Measurements from ENCODE around the gene TUBA8.
"Not testable (repeated sequence)": the region's sequence is repeated elsewhere in the genome, so short reads cannot be mapped to it uniquely, and the experiment has no call there.

Gene TUBA8

DNA sequence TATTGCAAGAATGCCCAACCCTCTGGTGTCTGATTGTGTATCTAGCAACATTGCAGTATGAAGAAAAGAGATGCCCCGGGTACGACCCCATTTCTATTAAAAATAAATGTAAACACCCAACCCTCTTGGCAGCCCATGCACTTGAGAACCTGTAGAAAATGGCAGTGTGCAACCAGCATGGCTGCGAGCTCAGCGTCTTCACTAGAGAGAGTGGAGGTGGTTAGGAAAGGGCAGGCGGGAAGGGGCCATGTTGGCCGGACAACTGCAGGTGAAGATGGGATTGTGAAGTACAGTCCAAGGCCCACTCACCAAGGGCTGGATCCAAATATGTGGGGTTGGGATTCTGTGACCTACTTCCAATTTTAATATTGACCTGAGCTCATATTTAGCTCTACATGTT lies 16.9 kb upstream of the TUBA8 start:
- no peaks in the 10 kb centered on the region for H3K9me3 ChIP-seq (ENCODE audit: insufficient read depth, low read depth, low read length)
- H3K4me1 ChIP-seq (ENCODE audit: insufficient read depth, low read length) = no peaks in the 10 kb centered on the region
- no peaks in the 10 kb centered on the region for H3K27me3 ChIP-seq (ENCODE audit: insufficient read depth, low read length)
- H3K36me3 ChIP-seq (ENCODE audit: insufficient read depth, low read depth, low read length) = peaks cover 29% of the 10 kb centered on the region
- no peak overlapping the region for H3K27ac ChIP-seq (ENCODE audit: low read length)
- H3K4me3 ChIP-seq (ENCODE audit: low read length) = no peak overlapping the region
- H3K9ac ChIP-seq (ENCODE audit: low read depth, low read length) = no peak overlapping the region

DNA sequence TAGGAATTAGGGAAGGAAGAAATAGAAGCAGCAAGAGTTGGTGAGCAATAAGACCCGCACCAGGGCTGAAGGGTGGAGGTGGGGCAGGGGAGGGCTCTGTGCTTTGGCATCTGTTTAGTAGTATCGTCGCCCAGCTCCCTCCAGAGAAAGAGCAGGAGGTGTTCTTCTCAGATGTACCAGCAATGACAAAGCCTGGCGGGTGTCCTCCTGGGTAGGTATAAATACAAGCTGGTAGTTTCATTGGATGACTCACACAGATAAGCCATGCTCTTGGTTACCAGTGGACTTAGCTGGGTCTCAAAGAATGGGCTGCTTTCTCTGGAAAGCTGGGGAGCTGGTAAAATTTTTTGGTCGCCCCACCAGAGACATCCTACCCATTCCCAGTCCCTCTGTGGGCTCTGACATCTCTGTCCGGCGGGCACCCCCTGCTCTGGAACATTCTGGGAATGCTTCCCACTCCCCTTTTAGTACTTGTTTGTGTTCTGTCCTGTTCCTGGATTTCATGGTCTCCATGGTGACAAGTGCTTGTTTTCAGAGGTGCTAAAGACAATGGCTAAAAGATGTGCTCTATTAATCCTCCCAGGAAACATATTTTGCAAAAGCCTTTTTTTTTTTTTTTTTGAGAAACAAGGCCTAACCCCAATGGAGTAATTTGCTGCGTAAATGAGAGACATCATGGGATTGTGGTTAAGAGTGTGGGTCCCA lies 15.4 kb upstream of the TUBA8 start:
- Histone ChIP-seq H3K4me3 (ENCODE audit: low read length) (no peak overlapping the region), H3K36me3 (ENCODE audit: insufficient read depth, low read depth, low read length) (peaks cover 15% of the 10 kb centered on the region), H3K27ac (ENCODE audit: low read length) (no peak overlapping the region)

DNA sequence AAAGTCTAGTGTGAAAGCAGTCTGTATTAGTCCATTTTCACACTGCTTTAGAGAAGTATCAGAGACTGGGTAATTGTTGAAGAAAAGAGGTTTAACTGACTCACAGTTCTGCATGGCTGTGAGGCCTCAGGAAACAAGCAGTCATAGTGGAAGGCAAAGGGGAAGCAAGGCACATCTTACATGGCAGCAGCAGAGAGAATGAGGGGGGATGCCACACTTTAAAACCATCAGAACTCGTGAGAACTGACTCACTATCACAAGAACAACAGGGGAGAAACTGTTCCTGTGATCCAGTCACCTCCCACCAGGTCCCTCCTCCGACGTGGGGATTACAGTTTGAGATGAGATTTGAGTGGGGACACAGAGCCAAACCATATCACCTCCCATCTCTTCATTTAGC lies 13.8 kb upstream of the TUBA8 start:
- Histone ChIP-seq H3K27ac (ENCODE audit: low read length) (no peak overlapping the region), H3K36me3 (ENCODE audit: insufficient read depth, low read depth, low read length) (peaks cover 3% of the 10 kb centered on the region; the same call in 1 of the 2 replicates), H3K9me3 (ENCODE audit: insufficient read depth, low read depth, low read length) (no peaks in the 10 kb centered on the region), H3K9ac (ENCODE audit: low read depth, low read length) (no peak overlapping the region), H3K27me3 (ENCODE audit: insufficient read depth, low read length) (no peaks in the 10 kb centered on the region), H3K4me1 (ENCODE audit: insufficient read depth, low read length) (no peaks in the 10 kb centered on the region), H3K4me3 (ENCODE audit: low read length) (no peak overlapping the region)

More for the DNA sequence above, 15.4 kb upstream of the TUBA8 start:
- no peak overlapping the region for H3K9ac ChIP-seq (ENCODE audit: low read depth, low read length)
- H3K4me1 ChIP-seq (ENCODE audit: insufficient read depth, low read length) = no peaks in the 10 kb centered on the region
- no peaks in the 10 kb centered on the region for H3K27me3 ChIP-seq (ENCODE audit: insufficient read depth, low read length)
- no peaks in the 10 kb centered on the region for H3K9me3 ChIP-seq (ENCODE audit: insufficient read depth, low read depth, low read length)

DNA sequence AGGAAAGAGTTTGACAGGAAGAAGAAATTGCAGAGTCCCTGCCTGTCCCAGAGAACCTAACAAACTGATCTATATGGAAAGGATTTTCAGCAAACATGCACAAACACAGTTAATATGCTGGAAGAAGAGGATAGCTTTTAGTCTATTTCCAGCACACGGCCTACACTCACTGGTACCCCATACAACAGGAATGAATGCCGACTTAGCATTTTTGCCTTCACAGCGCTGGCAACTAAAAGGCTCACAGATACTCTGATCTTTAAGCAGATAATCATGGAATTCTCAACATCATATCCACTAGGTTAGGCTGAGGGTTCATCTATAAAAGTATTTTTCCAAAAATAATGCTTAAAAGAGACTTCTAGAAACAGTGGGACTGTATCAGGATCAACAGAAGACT lies 9.8 kb upstream of the TUBA8 start:
- H3K36me3 ChIP-seq (ENCODE audit: insufficient read depth, low read depth, low read length) = no peaks in the 10 kb centered on the region
- no peak overlapping the region for H3K27ac ChIP-seq (ENCODE audit: low read length)
- H3K9me3 ChIP-seq (ENCODE audit: insufficient read depth, low read depth, low read length) = peaks cover 7% of the 10 kb centered on the region; the same call in 1 of the 2 replicates
- no peaks in the 10 kb centered on the region for H3K4me1 ChIP-seq (ENCODE audit: insufficient read depth, low read length)
- no peak overlapping the region for H3K9ac ChIP-seq (ENCODE audit: low read depth, low read length)
- no peak overlapping the region for H3K4me3 ChIP-seq (ENCODE audit: low read length)
- no peaks in the 10 kb centered on the region for H3K27me3 ChIP-seq (ENCODE audit: insufficient read depth, low read length)

DNA sequence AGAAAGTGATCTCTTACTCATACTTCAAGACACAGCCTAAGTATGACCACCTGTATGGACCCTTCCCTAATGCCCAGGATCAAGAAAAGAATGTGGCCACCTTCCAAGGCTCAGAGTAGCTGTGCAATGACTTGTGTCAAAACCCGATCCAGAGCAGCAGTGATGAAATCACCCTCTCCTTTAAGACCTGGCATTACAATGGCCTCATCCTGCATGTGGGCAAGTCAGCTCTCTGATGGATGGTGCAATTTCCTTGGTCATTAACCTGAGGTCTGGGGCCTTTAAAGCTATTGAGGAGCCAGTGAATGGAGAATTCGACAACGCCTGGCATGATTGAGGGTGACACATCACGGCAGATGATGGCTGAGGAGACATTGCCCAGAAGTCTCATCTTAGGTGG lies 9.1 kb upstream of the TUBA8 start:
- H3K9me3 ChIP-seq (ENCODE audit: insufficient read depth, low read depth, low read length) = peaks cover 13% of the 10 kb centered on the region; the same call in 1 of the 2 replicates
- no peak overlapping the region for H3K9ac ChIP-seq (ENCODE audit: low read depth, low read length)
- no peaks in the 10 kb centered on the region for H3K36me3 ChIP-seq (ENCODE audit: insufficient read depth, low read depth, low read length)
- no peak overlapping the region for H3K27ac ChIP-seq (ENCODE audit: low read length)
- H3K27me3 ChIP-seq (ENCODE audit: insufficient read depth, low read length) = no peaks in the 10 kb centered on the region
- H3K4me3 ChIP-seq (ENCODE audit: low read length) = no peak overlapping the region
- no peaks in the 10 kb centered on the region for H3K4me1 ChIP-seq (ENCODE audit: insufficient read depth, low read length)

DNA sequence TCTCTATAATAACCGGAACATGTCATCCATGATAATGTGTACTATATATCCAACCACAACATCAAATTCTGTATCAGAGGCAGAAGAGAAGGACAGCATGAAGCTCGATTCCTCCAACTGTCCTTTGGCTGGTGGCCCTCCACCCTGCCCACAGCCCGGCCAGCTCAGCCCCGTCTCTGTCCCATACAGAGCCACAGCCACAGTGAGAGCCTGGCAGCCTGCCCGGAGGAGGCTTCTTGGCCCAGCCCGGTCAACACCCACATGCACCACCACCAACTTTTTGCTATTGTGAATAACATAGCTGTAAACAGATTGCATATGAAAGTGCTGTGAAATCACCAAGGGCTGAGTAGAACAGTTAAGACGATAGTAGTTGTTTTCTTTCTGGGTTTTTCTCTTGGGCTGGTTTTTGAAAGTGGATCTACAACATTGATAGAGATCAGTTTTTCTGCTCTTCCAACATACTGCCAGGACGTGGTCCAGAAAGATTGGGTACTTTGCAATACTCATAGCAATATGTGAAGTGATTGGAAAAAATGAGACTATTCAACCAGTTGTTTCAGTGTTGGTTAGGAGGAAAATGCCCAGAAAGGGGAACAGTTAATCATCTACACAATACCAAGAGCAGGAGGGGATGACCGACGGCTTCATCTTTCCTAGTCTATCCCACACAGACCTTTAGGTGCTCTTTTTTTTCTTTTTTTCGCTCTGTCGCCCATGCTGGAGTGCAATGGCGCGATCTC lies 6.9 kb upstream of the TUBA8 start:
- Histone ChIP-seq H3K4me1 (ENCODE audit: insufficient read depth, low read length) (no peaks in the 10 kb centered on the region), H3K9me3 (ENCODE audit: insufficient read depth, low read depth, low read length) (peaks cover 13% of the 10 kb centered on the region; the same call in 1 of the 2 replicates), H3K27ac (ENCODE audit: low read length) (no peak overlapping the region), H3K9ac (ENCODE audit: low read depth, low read length) (no peak overlapping the region), H3K36me3 (ENCODE audit: insufficient read depth, low read depth, low read length) (no peaks in the 10 kb centered on the region), H3K4me3 (ENCODE audit: low read length) (no peak overlapping the region), H3K27me3 (ENCODE audit: insufficient read depth, low read length) (peaks cover 4% of the 10 kb centered on the region; the same call in 1 of the 2 replicates)

DNA sequence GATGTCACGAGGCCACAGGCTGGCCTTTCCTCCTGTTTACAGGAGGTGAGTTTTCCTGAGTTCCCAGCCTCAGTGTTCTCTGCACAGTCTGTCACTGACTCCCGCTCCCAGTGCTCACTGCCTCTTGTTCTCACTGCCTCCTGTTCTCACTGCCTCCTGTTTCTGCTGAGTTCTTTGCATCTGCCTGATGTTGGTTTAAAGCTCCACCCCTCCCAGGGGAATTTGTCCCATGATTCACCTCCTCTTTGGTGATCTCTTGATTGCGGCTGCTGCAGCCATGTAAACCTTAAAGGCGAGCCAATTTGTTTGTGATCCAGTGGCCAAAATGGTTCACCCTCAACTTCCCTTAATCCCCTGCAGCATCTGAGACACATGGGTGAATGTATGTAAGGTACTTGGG lies 6.0 kb upstream of the TUBA8 start:
- Histone ChIP-seq H3K9me3 (ENCODE audit: insufficient read depth, low read depth, low read length) (peaks cover 15% of the 10 kb centered on the region; the same call in 1 of the 2 replicates), H3K4me3 (ENCODE audit: low read length) (no peak overlapping the region), H3K4me1 (ENCODE audit: insufficient read depth, low read length) (no peaks in the 10 kb centered on the region), H3K27me3 (ENCODE audit: insufficient read depth, low read length) (peaks cover 10% of the 10 kb centered on the region), H3K9ac (ENCODE audit: low read depth, low read length) (no peak overlapping the region), H3K36me3 (ENCODE audit: insufficient read depth, low read depth, low read length) (no peaks in the 10 kb centered on the region), H3K27ac (ENCODE audit: low read length) (no peak overlapping the region)

DNA sequence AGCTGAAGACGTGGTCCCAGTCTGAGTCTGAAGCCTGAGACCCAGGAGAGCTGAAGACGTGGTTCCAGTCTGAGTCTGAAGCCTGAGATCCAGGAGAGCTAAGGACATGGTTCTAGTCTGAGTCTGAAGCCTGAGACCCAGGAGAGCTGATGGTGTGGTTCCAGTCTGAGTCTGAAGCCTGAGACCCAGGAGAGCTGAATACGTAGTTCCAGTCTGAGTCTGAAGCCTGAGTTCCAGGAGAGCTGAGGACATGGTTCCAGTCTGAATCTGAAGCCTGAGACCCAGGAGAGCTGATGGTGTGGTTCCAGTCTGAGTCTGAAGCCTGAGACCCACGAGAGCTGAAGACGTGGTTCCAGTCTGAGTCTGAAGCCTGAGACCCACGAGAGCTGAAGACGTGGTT lies 4.6 kb upstream of the TUBA8 start:
- H3K4me1 ChIP-seq (ENCODE audit: insufficient read depth, low read length); H3K4me3 ChIP-seq (ENCODE audit: low read length); H3K36me3 ChIP-seq (ENCODE audit: insufficient read depth, low read depth, low read length); H3K9ac ChIP-seq (ENCODE audit: low read depth, low read length); H3K27ac ChIP-seq (ENCODE audit: low read length): not testable (repeated sequence)
- Histone ChIP-seq H3K27me3 (ENCODE audit: insufficient read depth, low read length) (peaks cover 24% of the 10 kb centered on the region), H3K9me3 (ENCODE audit: insufficient read depth, low read depth, low read length) (peaks cover 15% of the 10 kb centered on the region; the same call in 1 of the 2 replicates)

DNA sequence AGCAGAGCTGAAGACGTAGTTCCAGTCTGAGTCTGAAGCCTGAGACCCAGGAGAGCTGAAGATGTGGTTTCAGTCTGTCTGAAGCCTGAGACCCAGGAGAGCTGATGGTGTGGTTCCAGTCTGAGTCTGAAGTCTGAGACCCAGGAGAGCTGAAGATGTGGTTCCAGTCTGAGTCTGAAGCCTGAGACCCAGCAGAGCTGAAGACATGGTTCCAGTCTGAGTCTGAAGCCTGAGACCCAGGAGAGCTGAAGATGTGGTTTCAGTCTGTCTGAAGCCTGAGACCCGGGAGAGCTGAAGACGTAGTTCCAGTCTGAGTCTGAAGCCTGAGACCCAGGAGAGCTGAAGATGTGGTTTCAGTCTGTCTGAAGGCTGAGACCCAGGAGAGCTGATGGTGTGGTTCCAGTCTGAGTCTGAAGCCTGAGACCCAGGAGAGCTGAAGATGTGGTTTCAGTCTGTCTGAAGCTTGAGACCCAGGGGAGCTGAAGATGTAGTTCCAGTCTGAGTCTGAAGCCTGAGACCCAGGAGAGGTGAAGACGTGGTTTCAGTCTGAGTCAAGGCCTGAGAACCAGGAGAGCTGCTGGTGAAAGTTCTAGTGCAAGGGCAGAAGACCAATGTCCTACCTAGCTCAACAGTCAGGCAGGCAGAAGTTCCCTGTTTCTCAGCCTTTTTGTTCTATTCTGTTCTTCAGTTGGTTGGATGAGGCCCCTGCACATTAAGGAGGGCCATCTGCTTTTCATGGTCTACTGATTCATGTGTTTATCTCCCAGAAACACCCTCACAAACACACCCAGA lies 3.9 kb upstream of the TUBA8 start:
- not testable (repeated sequence) for H3K9ac ChIP-seq (ENCODE audit: low read depth, low read length); H3K36me3 ChIP-seq (ENCODE audit: insufficient read depth, low read depth, low read length); H3K4me3 ChIP-seq (ENCODE audit: low read length); H3K4me1 ChIP-seq (ENCODE audit: insufficient read depth, low read length); H3K27ac ChIP-seq (ENCODE audit: low read length)
- Histone ChIP-seq H3K9me3 (ENCODE audit: insufficient read depth, low read depth, low read length) (peaks cover 15% of the 10 kb centered on the region; the same call in 1 of the 2 replicates), H3K27me3 (ENCODE audit: insufficient read depth, low read length) (peaks cover 31% of the 10 kb centered on the region)

DNA sequence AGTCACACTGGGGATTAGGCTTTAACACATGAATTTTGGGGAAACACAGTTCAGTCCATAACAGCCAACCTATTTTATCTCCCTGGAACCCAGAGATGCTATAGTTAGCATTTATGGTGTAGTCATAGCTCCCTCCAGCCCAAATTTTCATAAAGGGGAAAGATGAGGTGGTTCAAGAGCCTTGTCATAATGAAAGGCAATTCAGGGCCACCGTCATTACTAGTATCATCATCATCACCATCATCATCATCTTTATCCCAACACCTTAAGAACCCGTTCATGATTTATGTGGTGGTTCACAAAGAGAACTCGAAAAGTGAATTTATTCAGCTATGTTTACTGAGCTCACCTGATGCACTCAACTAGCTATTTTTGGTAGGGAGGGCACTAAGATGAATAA lies 2.4 kb upstream of the TUBA8 start:
- no peaks in the 10 kb centered on the region for H3K36me3 ChIP-seq (ENCODE audit: insufficient read depth, low read depth, low read length)
- peaks cover 3% of the 10 kb centered on the region; the same call in 1 of the 2 replicates for H3K4me1 ChIP-seq (ENCODE audit: insufficient read depth, low read length)
- H3K27ac ChIP-seq (ENCODE audit: low read length) = no peak overlapping the region
- peaks cover 46% of the 10 kb centered on the region for H3K27me3 ChIP-seq (ENCODE audit: insufficient read depth, low read length)
- no peak overlapping the region for H3K9ac ChIP-seq (ENCODE audit: low read depth, low read length)
- H3K9me3 ChIP-seq (ENCODE audit: insufficient read depth, low read depth, low read length) = peaks cover 15% of the 10 kb centered on the region; the same call in 1 of the 2 replicates
- no peak overlapping the region for H3K4me3 ChIP-seq (ENCODE audit: low read length)

DNA sequence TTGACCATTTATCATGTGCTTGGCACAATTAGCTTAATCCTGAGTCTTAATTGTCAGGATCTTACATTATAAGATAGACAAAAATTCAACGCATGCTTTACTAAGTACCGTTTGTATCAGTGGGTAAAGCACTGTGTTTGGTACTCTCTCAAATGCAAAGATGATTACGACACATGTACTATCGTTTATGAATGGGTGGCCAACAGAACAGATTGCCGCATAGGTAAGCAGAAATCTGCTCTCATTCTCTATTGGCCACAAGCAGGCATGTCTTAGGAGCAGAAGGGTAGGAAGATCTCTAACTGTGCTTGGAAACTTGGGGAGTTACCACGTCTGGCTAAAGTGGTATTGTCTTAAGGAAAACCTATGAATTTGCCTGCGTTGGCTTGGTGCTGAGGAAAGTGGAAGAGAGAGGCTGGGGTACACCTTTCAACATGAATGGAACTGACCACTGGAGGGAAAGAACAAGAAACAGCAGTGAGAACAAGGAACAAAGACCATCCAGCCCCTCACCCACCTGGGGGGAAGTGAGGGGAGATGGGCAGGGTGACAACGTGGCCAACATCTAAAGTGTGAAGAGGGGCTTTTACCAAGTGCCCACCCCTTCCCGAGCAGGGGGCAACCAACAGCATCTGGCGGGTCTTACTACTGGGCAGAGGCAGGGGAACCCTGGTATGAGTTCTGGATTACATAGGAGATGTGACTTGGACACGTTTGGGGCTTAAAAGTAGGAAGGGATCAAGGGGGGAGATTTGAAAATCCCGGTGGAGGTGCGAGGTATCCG lies 1.0 kb upstream of the TUBA8 start:
- Histone ChIP-seq H3K9me3 (ENCODE audit: insufficient read depth, low read depth, low read length) (peaks cover 15% of the 10 kb centered on the region; the same call in 1 of the 2 replicates), H3K9ac (ENCODE audit: low read depth, low read length) (no peak overlapping the region), H3K4me1 (ENCODE audit: insufficient read depth, low read length) (peaks cover 3% of the 10 kb centered on the region; the same call in 1 of the 2 replicates), H3K27me3 (ENCODE audit: insufficient read depth, low read length) (peaks cover 49% of the 10 kb centered on the region), H3K36me3 (ENCODE audit: insufficient read depth, low read depth, low read length) (no peaks in the 10 kb centered on the region), H3K27ac (ENCODE audit: low read length) (no peak overlapping the region), H3K4me3 (ENCODE audit: low read length) (peak overlapping the region; percentile 65)

Data from iPS-20b (cell line).